HepG2 (cell line): Measurements from ENCODE around the gene RPL27A. TPM values are rescaled to one million over a fixed set of nuclear protein-coding genes. Genes with fewer than 3 reads are reported as not detected.

ENCODE experiments used
- BRD4 ChIP-seq: sonication (generic); formaldehyde crosslinking; IDR thresholded peaks from 2 replicates; pipeline ENCODE4 v1.4.0; 2020; ENCODE audit warnings: missing genetic modification reagents
- CBX1 ChIP-seq: IDR thresholded peaks from one replicate; pipeline ENCODE4 v1.6.1; 2016; ENCODE audit warnings: antibody characterized with exemption, low read depth
- CEBPG ChIP-seq: IDR thresholded peaks from 2 replicates; pipeline ENCODE4 v1.6.1; 2016
- ELF3 ChIP-seq: IDR thresholded peaks from 2 replicates; pipeline ENCODE4 v1.6.1; 2016; ENCODE audit warnings: missing genetic modification reagents, missing compliant biosample characterization
- FOSL1 ChIP-seq: sonication (generic); formaldehyde crosslinking; IDR thresholded peaks from 2 replicates; pipeline ENCODE4 v1.9.0; 2021; ENCODE audit warnings: missing genetic modification reagents, borderline replicate concordance
- KDM2A ChIP-seq: sonication (generic); formaldehyde crosslinking; IDR thresholded peaks from 2 replicates; pipeline ENCODE4 v1.4.0; 2020; ENCODE audit warnings: low read depth, missing genetic modification reagents, borderline replicate concordance
- KLF13 ChIP-seq: sonication (generic); formaldehyde crosslinking; IDR thresholded peaks from 2 replicates; pipeline ENCODE4 v1.4.0; 2020; ENCODE audit warnings: mild to moderate bottlenecking, missing genetic modification reagents
- KLF9 ChIP-seq: IDR thresholded peaks from 2 replicates; pipeline ENCODE4 v1.6.1; 2016; ENCODE audit warnings: low read depth
- RXRB ChIP-seq: IDR thresholded peaks from 2 replicates; pipeline ENCODE4 v1.6.1; 2016; ENCODE audit warnings: borderline replicate concordance, missing genetic modification reagents, missing compliant biosample characterization
- SAP130 ChIP-seq: IDR thresholded peaks from 2 replicates; pipeline ENCODE4 v1.6.1; 2016; ENCODE audit warnings: low read depth
- SOX6 ChIP-seq, 2 experiments: fragments of 450-650 bp in 1 of 2; sonication (generic) in 1 of 2; formaldehyde crosslinking in 1 of 2; IDR thresholded peaks; 2 replicates each; pipeline versions ENCODE4 v1.4.0 to v1.6.1; 2017 to 2020; ENCODE audit warnings: antibody characterized with exemption in 1 of 2, mild to moderate bottlenecking in 1 of 2, missing genetic modification reagents in 1 of 2
- TEAD2 ChIP-seq: sonication (generic); formaldehyde crosslinking; IDR thresholded peaks from 2 replicates; pipeline ENCODE4 v1.9.0; 2021; ENCODE audit warnings: missing genetic modification reagents
- ZC3H4 ChIP-seq: sonication (generic); formaldehyde crosslinking; IDR thresholded peaks from 2 replicates; pipeline ENCODE4 v1.4.0; 2020; ENCODE audit warnings: missing genetic modification reagents, borderline replicate concordance
- ZNF605 ChIP-seq: sonication (generic); formaldehyde crosslinking; IDR thresholded peaks from 2 replicates; pipeline ENCODE4 v1.8.0; 2022; ENCODE audit warnings: mild to moderate bottlenecking, missing genetic modification reagents
- ZNF644 ChIP-seq: IDR thresholded peaks from 2 replicates; pipeline ENCODE4 v1.6.1; 2016; ENCODE audit warnings: low read depth
- polyA plus RNA-seq, 8 experiments: library from polyadenylated mRNA; depleted of rRNA in 3 of 8; stranded (reverse) in 7 of 8; unstranded in 1 of 8; fragments of >200 nt; fragmentation: Illumina TruSeq in 4 of 8; extraction: Trizol in 4 of 8; gene quantifications; 2 replicates each; pipeline versions ENCODE4 v1.2.1 to v1.2.3, GENCODE V29; 2011 to 2016; ENCODE audit warnings: low read depth in 4 of 8, missing spikeins in 1 of 8, mixed read lengths in 1 of 8; ENCODE audit not compliant: insufficient read depth in 1 of 8
- total RNA-seq, 5 experiments: library from RNA; depleted of rRNA; stranded (reverse); fragments of >200 nt; fragmentation: Illumina TruSeq; extraction: Trizol; gene quantifications; 2 replicates each; pipeline ENCODE4 v1.2.3, GENCODE V29; 2016; ENCODE audit warnings: low read depth in 1 of 5
- TF ChIP-seq, protein P1 (sequence below): sonication (generic); formaldehyde crosslinking; IDR thresholded peaks from 2 replicates; pipeline ENCODE4 v1.8.1; 2022; ENCODE audit warnings: low read depth, mild to moderate bottlenecking, missing genetic modification reagents
- TF ChIP-seq, protein P2 (sequence below): sonication (generic); formaldehyde crosslinking; IDR thresholded peaks from 2 replicates; pipeline ENCODE4 v1.4.0; 2020; ENCODE audit warnings: mild to moderate bottlenecking, missing genetic modification reagents
- TF ChIP-seq, protein P3 (sequence below), 2 experiments: sonication (generic) in 1 of 2; formaldehyde crosslinking in 1 of 2; IDR thresholded peaks; 2 replicates each; pipeline versions ENCODE4 v1.5.1 to v1.6.1; 2011 to 2020; ENCODE audit warnings: borderline replicate concordance in 1 of 2, low read depth in 1 of 2, low read length in 1 of 2, mild to moderate bottlenecking in 1 of 2, missing genetic modification reagents in 1 of 2, moderate library complexity in 1 of 2
- TF ChIP-seq, protein P4 (sequence below): sonication (generic); formaldehyde crosslinking; IDR thresholded peaks from 2 replicates; pipeline ENCODE4 v1.8.0; 2022; ENCODE audit warnings: missing genetic modification reagents, mild to moderate bottlenecking, moderate library complexity, borderline replicate concordance
- TF ChIP-seq, protein P5 (sequence below): sonication (generic); formaldehyde crosslinking; IDR thresholded peaks from 2 replicates; pipeline ENCODE4 v1.4.0; 2020; ENCODE audit warnings: missing genetic modification reagents

The RPL27A gene
- total and polyA plus RNA-seq, 2 of the 13 experiments (the other 11 are each of a cell fraction or from before 2014, with no cell fraction given) = 1,531 to 2,153 TPM

DNA sequence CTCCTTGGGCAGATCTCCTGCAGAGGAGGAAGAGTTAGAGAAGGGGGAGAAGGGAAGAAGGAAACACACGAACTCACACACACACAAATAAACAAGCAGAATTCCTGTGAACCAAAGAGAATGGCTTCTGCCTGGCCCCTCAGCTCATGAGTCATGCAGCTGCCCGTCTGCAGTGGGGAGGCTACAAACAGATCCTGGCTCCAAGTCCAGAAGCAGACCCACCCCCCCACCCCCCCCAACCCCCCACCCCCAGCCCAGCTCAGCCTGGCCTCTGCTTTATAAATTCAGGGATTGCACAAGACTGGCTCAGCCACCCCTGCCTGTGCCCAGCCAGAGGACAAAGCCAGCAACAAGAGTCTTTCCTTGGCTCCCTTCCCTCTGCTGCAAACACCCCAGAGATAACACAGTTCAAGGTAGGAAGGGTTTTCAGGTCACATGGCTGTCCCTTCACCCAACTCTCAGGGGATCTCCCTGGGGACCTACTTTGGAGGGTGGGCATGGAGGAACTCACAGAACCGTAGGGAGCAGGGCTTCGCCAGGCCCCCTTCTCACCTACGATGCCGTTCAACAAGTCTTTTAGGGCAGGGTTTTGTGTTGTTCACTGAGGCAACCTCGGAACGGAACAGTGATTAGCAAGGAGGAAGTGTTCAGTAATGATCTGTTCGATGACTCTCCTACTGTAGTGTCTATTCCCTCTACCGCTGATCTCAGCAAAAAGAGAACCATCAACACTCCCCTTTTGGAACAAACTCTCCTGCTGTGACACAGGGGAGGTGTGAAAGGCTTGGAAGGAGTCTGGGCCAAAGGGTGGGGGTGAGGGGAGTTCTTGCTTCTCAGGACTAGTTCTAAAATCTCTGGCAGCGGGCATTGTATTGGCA, 35.5 kb downstream of the RPL27A start (continued):
- TF ChIP-seq, protein P1, sequence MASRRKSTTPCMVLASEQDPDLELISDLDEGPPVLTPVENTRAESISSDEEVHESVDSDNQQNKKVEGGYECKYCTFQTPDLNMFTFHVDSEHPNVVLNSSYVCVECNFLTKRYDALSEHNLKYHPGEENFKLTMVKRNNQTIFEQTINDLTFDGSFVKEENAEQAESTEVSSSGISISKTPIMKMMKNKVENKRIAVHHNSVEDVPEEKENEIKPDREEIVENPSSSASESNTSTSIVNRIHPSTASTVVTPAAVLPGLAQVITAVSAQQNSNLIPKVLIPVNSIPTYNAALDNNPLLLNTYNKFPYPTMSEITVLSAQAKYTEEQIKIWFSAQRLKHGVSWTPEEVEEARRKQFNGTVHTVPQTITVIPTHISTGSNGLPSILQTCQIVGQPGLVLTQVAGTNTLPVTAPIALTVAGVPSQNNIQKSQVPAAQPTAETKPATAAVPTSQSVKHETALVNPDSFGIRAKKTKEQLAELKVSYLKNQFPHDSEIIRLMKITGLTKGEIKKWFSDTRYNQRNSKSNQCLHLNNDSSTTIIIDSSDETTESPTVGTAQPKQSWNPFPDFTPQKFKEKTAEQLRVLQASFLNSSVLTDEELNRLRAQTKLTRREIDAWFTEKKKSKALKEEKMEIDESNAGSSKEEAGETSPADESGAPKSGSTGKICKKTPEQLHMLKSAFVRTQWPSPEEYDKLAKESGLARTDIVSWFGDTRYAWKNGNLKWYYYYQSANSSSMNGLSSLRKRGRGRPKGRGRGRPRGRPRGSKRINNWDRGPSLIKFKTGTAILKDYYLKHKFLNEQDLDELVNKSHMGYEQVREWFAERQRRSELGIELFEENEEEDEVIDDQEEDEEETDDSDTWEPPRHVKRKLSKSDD (CRISPR knock-in tag) = no peak
- TF ChIP-seq ZNF644 (CRISPR knock-in tag) = no peak
- no peak for TF ChIP-seq ZNF605 (CRISPR knock-in tag)
- TF ChIP-seq TEAD2 (CRISPR knock-in tag) = no peak
- TF ChIP-seq, protein P2, sequence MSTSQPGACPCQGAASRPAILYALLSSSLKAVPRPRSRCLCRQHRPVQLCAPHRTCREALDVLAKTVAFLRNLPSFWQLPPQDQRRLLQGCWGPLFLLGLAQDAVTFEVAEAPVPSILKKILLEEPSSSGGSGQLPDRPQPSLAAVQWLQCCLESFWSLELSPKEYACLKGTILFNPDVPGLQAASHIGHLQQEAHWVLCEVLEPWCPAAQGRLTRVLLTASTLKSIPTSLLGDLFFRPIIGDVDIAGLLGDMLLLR (CRISPR knock-in tag) = no peak
- TF ChIP-seq KDM2A (CRISPR knock-in tag) = no peak
- 0 out of 2 replicates have a peak, but pooled peaks have one; percentile 8 for TF ChIP-seq RXRB (CRISPR knock-in tag)
- no peak for TF ChIP-seq KLF13 (CRISPR knock-in tag)
- TF ChIP-seq, protein P3, sequence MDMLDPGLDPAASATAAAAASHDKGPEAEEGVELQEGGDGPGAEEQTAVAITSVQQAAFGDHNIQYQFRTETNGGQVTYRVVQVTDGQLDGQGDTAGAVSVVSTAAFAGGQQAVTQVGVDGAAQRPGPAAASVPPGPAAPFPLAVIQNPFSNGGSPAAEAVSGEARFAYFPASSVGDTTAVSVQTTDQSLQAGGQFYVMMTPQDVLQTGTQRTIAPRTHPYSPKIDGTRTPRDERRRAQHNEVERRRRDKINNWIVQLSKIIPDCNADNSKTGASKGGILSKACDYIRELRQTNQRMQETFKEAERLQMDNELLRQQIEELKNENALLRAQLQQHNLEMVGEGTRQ (IDR thresholded peaks at IDR 0.05; ENCODE audit: low read depth, low read length) = 0 out of 2 replicates have a peak, but pooled peaks have one; percentile 18
- TF ChIP-seq, protein P3 (CRISPR knock-in tag; IDR thresholded peaks at IDR 0.05; ENCODE audit: borderline replicate concordance) = no peak
- TF ChIP-seq, protein P4, sequence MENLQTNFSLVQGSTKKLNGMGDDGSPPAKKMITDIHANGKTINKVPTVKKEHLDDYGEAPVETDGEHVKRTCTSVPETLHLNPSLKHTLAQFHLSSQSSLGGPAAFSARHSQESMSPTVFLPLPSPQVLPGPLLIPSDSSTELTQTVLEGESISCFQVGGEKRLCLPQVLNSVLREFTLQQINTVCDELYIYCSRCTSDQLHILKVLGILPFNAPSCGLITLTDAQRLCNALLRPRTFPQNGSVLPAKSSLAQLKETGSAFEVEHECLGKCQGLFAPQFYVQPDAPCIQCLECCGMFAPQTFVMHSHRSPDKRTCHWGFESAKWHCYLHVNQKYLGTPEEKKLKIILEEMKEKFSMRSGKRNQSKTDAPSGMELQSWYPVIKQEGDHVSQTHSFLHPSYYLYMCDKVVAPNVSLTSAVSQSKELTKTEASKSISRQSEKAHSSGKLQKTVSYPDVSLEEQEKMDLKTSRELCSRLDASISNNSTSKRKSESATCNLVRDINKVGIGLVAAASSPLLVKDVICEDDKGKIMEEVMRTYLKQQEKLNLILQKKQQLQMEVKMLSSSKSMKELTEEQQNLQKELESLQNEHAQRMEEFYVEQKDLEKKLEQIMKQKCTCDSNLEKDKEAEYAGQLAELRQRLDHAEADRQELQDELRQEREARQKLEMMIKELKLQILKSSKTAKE (CRISPR knock-in tag) = no peak
- no peak for TF ChIP-seq CBX1
- no peak for TF ChIP-seq BRD4
- TF ChIP-seq, protein P5, sequence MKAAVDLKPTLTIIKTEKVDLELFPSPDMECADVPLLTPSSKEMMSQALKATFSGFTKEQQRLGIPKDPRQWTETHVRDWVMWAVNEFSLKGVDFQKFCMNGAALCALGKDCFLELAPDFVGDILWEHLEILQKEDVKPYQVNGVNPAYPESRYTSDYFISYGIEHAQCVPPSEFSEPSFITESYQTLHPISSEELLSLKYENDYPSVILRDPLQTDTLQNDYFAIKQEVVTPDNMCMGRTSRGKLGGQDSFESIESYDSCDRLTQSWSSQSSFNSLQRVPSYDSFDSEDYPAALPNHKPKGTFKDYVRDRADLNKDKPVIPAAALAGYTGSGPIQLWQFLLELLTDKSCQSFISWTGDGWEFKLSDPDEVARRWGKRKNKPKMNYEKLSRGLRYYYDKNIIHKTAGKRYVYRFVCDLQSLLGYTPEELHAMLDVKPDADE = no peak
- no peak for TF ChIP-seq ZC3H4 (CRISPR knock-in tag)
- 0 out of 2 replicates have a peak, but pooled peaks have one; percentile 37 for TF ChIP-seq ELF3 (CRISPR knock-in tag)
- peak; percentile 68 for TF ChIP-seq SAP130
- peak; percentile 89 for TF ChIP-seq CEBPG
- peak; percentile 74; the same call in 1 of the 2 replicates for TF ChIP-seq FOSL1
- no peak for TF ChIP-seq SOX6 (IDR thresholded peaks at IDR 0.05)
- peak; percentile 29; the same call in 1 of the 2 replicates for TF ChIP-seq SOX6 (CRISPR knock-in tag; IDR thresholded peaks at IDR 0.05)
- TF ChIP-seq KLF9 (CRISPR knock-in tag) = no peak
